AML-193 (cell line): Measurements from ENCODE around the gene MAP7D3.
"Not testable (repeated sequence)": the region's sequence is repeated elsewhere in the genome, so short reads cannot be mapped to it uniquely, and the experiment has no call there.

Source experiments
- DNase-seq, 2 experiments: peaks; one replicate each; lab custom pipeline; 2025; lab: John Stamatoyannopoulos, UW

Gene MAP7D3

GRCh38 chrX:136183172-136183571 lies 68.0 kb downstream of the MAP7D3 start:
- DNase-seq: no peak

DNA sequence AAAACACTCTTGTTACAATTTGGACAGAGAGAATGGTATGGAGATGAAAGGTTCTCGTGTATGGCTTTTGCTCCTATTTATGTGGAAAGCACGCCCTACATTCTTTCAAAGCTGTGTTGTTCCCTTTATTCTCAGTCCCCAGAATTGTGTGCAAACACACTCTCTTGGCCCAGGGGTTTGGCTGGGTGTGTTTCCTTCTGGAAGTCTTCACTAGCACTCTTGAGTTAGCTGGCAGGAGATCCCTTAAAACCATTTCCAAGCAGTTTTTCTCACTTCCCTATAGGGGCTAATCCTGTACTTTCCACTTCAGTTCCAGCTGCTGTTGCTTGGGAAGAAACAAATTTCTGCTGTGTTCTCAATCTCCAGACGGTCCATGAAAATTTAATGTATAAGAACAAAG lies 68.8 kb downstream of the MAP7D3 start:
- no peak for DNase-seq

GRCh38 chrX:136179133-136179532 lies 72.1 kb downstream of the MAP7D3 start:
- no peak for DNase-seq

GRCh38 chrX:136176399-136176825 lies 74.8 kb downstream of the MAP7D3 start:
- no peak for DNase-seq

DNA sequence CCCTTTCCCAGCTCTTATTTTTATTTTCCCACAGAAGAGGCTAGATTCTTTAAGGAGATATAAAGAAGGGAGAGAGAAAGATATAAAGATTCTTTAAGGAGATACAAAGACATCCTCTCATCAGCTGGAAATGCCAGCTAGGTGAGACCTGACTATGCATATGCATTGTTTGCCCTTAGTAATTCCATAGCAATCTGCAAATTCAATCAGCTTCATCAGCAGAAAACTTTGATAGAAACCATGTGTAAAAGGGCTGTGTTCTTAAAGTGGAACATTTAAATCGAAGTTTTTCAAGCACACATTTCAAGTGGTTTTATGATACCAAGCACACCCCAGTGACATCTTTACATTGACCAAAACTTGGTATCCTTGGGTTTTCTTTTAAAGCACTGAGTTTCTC lies 79.8 kb downstream of the MAP7D3 start:
- no peak for DNase-seq

DNA sequence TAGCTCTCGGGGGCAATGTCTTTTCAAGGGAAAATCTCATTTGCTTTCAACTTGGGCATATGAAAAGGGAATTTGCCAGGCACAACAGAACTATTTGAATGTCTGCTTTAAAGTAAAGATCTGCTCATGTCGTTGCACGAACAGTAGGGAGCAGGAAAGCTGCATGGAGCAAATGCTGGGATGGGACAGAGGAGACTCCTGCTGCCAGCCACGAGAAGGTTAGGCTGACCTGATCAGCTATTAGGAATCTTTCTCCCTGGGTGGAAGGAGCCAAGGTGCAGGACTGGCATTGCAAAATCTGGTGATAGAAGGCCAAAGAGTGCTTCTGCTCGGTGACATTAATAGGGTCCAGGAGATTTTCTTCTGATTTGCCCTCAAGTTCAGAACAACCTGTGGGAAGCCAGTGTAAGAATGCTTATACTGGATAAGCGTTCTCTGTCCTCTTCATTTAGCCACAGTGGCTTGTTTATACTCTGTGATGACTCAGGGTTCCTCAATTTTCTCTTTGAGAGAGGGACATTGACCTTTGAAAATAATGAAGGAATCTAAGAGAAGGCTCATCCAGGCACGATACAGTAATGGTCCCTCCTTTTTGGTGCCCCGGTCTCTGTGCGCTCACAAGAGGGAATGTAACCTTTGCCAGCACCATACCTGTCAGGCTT lies 80.9 kb downstream of the MAP7D3 start:
- no peak for DNase-seq

GRCh38 chrX:136168929-136169735 lies 82.1 kb downstream of the MAP7D3 start:
- no peak for DNase-seq

GRCh38 chrX:136167989-136168388 lies 83.2 kb downstream of the MAP7D3 start:
- DNase-seq: not testable (repeated sequence)

DNA sequence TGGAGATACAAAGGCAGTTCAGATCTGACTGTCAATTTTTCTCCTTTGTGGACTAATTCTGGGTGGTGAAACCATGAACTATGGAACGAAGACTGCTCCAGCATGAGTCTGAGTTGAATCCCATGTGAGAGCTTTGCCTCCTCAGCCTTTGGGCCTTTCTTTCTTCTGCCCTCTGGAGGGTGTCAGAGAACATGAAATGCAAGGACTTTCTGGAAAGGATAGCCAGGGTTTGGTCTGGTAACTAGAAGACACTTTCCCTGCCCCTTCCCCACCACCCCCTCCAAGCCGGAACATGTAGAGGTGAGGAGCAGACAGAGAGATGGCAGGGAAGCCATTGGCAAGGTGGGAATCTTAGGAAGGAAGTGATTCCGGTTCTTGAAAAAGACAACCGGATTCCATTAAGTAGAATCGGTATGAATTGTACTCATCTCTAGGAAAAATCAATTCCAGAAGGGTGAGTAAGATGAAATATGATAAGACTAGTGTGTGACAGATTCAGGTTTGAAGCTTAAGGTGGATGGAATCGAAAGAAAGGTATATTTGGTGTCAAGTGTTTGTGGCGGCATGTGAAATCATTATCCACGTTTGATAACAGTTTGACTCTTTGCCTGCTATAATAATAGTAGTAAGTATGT lies 84.9 kb downstream of the MAP7D3 start:
- no peak for DNase-seq

DNA sequence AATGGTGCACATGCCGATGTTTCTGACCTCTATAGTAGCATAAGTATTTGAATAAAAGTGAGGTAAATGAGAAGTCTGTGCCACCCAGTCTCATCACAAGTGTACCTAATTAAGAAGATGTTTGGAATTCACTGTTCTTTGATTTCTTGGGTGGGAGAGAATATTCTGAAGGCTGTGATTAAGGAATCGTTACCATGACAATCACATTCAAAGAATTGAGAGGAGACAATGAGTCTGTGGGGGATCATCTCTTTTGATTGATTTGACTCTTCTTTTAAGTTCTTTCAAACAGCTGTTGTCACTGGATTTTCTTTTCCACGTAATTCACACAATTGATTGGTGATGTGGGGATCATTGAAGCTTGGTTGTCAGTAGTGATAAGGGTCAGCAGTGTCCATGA lies 85.8 kb downstream of the MAP7D3 start:
- DNase-seq: no peak

DNA sequence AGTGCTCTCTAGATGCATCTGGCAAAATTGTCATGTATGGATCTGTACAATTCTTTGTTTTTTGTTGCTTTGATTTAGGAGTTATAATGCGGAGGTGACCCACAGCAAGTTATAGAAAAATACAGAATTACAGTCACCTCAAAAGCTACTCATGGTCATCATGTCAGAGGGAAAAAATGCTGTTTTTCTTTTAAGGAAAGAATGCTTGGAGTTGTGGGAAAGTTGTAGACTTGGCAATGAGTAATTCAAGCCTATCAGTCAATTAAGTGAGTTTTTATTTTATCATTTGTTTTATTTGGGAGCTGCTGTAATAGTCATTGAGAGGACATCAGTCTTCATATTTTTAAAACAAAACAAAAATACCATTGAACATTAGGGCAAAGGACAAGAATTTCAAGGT lies 87.5 kb downstream of the MAP7D3 start:
- no peak for DNase-seq
